ENCODE results near the gene MAML2. TPM values are rescaled to one million over a fixed set of nuclear protein-coding genes. Genes with fewer than 3 reads are reported as not detected.

Gene MAML2
- total RNA-seq, 2 experiments from 2014 or later: 0.15 to 1.0 TPM

DNA sequence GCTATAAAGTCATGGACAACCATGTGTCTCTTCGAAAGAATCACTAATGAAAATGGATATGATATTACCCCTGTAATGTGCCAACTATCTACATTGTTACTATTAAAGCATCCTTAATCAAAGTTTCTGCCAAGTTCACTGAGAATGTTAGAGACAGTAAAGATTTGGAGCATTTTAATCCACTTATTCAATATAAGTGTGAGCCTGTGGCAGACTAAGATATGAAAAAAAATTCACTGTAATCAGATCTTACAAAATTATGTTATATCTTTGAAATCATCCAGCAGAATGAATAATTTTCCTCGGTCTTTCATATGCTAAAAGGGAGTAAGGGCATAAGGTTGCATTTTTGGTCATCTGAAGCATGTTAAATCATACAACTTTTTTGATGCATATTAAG lies 49.9 kb downstream of the MAML2 start:
- Histone ChIP-seq H3K4me1 (ENCODE audit: insufficient read depth, low read length, poor library complexity, severe bottlenecking) (no peaks in the 10 kb centered on the region), H3K4me3 (ENCODE audit: low read depth, low read length, poor library complexity, severe bottlenecking) (no peak overlapping the region), H3K4me2 (ENCODE audit: low read length) (no peak overlapping the region), H3K27ac (ENCODE audit: low read depth, low read length, poor library complexity, severe bottlenecking) (no peak overlapping the region), H3K36me3 (ENCODE audit: insufficient read depth, low read length) (no peaks in the 10 kb centered on the region), H2AFZ (ENCODE audit: low read length) (no peak overlapping the region), H3K9me3 (ENCODE audit: low read length) (no peaks in the 10 kb centered on the region), H3K9me2 (ENCODE audit: insufficient read depth, low read length) (no peaks in the 10 kb centered on the region), H4K20me1 (ENCODE audit: insufficient read depth, low read length) (no peaks in the 10 kb centered on the region), H3K79me2 (ENCODE audit: insufficient read depth, low read depth, low read length) (no peaks in the 10 kb centered on the region)
- TF ChIP-seq, protein P1, sequence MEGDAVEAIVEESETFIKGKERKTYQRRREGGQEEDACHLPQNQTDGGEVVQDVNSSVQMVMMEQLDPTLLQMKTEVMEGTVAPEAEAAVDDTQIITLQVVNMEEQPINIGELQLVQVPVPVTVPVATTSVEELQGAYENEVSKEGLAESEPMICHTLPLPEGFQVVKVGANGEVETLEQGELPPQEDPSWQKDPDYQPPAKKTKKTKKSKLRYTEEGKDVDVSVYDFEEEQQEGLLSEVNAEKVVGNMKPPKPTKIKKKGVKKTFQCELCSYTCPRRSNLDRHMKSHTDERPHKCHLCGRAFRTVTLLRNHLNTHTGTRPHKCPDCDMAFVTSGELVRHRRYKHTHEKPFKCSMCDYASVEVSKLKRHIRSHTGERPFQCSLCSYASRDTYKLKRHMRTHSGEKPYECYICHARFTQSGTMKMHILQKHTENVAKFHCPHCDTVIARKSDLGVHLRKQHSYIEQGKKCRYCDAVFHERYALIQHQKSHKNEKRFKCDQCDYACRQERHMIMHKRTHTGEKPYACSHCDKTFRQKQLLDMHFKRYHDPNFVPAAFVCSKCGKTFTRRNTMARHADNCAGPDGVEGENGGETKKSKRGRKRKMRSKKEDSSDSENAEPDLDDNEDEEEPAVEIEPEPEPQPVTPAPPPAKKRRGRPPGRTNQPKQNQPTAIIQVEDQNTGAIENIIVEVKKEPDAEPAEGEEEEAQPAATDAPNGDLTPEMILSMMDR (conservative IDR thresholded peaks at IDR 0.05; ENCODE audit: low read length): no peak
- no peak for TF ChIP-seq EZH2phosphoT487 (IDR thresholded peaks at IDR 0.05; ENCODE audit: borderline replicate concordance, low read depth, low read length)
- BruUV-seq (replicated peaks): no TSS peak
- no peak for DNase-seq (ENCODE audit: low spot score)
- CTCF ChIA-PET (ENCODE audit: unreplicated experiment): no interaction called here
- POLR2A ChIA-PET: interaction anchor here (0.6 to 1.2 kb wide), 5 partner anchors 19 to 1033 kb away, joined by 3 to 4 read pairs (median 3); no protein-coding TSS in a partner anchor
- intact Hi-C loops (cut with micrococcal nuclease; ENCODE audit: unreplicated experiment): no loop called here

DNA sequence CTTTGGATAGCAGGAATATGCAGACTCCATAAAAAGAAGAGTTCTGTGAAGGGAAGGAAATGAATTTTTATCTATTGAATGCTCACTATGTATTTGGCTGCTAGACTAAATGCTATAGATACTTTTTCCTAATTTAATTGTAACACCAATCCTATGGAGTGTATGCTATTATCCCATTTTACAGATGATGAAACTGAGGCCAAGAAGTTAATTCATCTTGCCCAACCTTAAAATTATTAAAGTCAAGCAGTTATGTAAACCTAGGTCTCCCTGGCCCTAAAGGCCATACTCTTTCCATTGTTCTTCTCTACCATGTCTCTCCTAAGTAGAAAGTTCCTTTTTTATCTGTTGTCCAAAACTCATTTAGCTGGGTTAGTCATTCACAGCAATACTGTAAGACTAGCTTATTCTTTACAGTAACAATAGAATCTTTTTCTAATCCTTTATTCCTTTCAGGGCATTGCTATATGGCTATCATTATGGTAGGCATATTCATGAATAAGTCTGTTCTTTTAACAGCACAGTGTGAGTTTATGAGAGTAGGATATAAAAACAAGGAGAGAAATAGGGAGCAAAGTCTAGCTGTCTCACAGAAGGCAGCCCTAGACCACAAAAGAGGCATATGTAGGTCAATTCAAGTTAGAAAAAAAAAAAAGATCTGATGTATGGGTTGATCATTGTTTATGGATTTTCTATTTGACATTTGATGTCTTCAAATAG lies 50.5 kb downstream of the MAML2 start:
- no peaks in the 10 kb centered on the region for H3K4me1 ChIP-seq (ENCODE audit: insufficient read depth, low read length, poor library complexity, severe bottlenecking)
- POLR2A ChIA-PET: interaction anchor here (0.6 to 1.2 kb wide), 8 partner anchors 17 to 1032 kb away, joined by 3 to 5 read pairs (median 3); no protein-coding TSS in a partner anchor
- H3K9me3 ChIP-seq (ENCODE audit: low read length): no peaks in the 10 kb centered on the region
- no peak overlapping the region for H2AFZ ChIP-seq (ENCODE audit: low read length)
- BruUV-seq (replicated peaks): no TSS peak
- no peaks in the 10 kb centered on the region for H3K9me2 ChIP-seq (ENCODE audit: insufficient read depth, low read length)
- H3K4me2 ChIP-seq (ENCODE audit: low read length): no peak overlapping the region
- no peak overlapping the region for H3K4me3 ChIP-seq (ENCODE audit: low read depth, low read length, poor library complexity, severe bottlenecking)
- intact Hi-C loops (cut with micrococcal nuclease; ENCODE audit: unreplicated experiment): no loop called here
- DNase-seq (ENCODE audit: low spot score): no peak
- H3K27ac ChIP-seq (ENCODE audit: low read depth, low read length, poor library complexity, severe bottlenecking): no peak overlapping the region
- no peaks in the 10 kb centered on the region for H3K79me2 ChIP-seq (ENCODE audit: insufficient read depth, low read depth, low read length)
- H4K20me1 ChIP-seq (ENCODE audit: insufficient read depth, low read length): no peaks in the 10 kb centered on the region
- no peak for TF ChIP-seq EZH2phosphoT487 (IDR thresholded peaks at IDR 0.05; ENCODE audit: borderline replicate concordance, low read depth, low read length)
- TF ChIP-seq, protein P1 (conservative IDR thresholded peaks at IDR 0.05; ENCODE audit: low read length): no peak
- H3K36me3 ChIP-seq (ENCODE audit: insufficient read depth, low read length): no peaks in the 10 kb centered on the region
- CTCF ChIA-PET (ENCODE audit: unreplicated experiment): no interaction called here

DNA sequence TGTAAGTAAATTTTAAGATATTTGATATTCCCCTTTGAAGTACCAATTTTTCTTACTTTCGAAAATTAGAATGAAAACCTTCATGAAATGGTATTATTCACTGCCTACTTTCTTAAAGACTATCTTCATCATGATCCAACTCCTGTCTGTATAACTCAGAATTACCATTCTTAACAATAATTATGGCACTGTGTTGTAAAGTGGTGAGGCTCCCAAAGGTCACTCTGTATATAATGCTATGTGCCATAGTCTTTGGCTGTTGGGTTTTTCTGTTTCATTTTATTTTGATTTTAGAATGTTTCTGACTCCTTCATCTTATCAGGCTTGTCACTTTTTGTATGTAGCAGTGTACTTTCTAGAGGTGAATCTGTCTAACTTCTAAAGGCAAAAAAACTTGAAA lies 52.4 kb downstream of the MAML2 start:
- Histone ChIP-seq H3K9me3 (ENCODE audit: low read length) (no peaks in the 10 kb centered on the region), H3K36me3 (ENCODE audit: insufficient read depth, low read length) (no peaks in the 10 kb centered on the region), H3K4me3 (ENCODE audit: low read depth, low read length, poor library complexity, severe bottlenecking) (no peak overlapping the region), H3K27ac (ENCODE audit: low read depth, low read length, poor library complexity, severe bottlenecking) (no peak overlapping the region), H2AFZ (ENCODE audit: low read length) (no peak overlapping the region), H3K4me1 (ENCODE audit: insufficient read depth, low read length, poor library complexity, severe bottlenecking) (no peaks in the 10 kb centered on the region), H3K9me2 (ENCODE audit: insufficient read depth, low read length) (no peaks in the 10 kb centered on the region), H4K20me1 (ENCODE audit: insufficient read depth, low read length) (no peaks in the 10 kb centered on the region), H3K4me2 (ENCODE audit: low read length) (no peak overlapping the region), H3K79me2 (ENCODE audit: insufficient read depth, low read depth, low read length) (no peaks in the 10 kb centered on the region)
- intact Hi-C loops (cut with micrococcal nuclease; ENCODE audit: unreplicated experiment): no loop called here
- no TSS peak for BruUV-seq (replicated peaks)
- no peak for TF ChIP-seq EZH2phosphoT487 (IDR thresholded peaks at IDR 0.05; ENCODE audit: borderline replicate concordance, low read depth, low read length)
- TF ChIP-seq, protein P1 (conservative IDR thresholded peaks at IDR 0.05; ENCODE audit: low read length): no peak
- ChIA-PET CTCF (ENCODE audit: unreplicated experiment) (no interaction called here), POLR2A (no interaction called here)
- DNase-seq (ENCODE audit: low spot score): no peak
